ENCODE results near the gene PTMA. TPM values are rescaled to one million over a fixed set of nuclear protein-coding genes. Genes with fewer than 3 reads are reported as not detected.
"Not testable (repeated sequence)": the region's sequence is repeated elsewhere in the genome, so short reads cannot be mapped to it uniquely, and the experiment has no call there.

Gene PTMA
- total RNA-seq, 1 experiment from 2014 or later: 1,152 TPM

DNA sequence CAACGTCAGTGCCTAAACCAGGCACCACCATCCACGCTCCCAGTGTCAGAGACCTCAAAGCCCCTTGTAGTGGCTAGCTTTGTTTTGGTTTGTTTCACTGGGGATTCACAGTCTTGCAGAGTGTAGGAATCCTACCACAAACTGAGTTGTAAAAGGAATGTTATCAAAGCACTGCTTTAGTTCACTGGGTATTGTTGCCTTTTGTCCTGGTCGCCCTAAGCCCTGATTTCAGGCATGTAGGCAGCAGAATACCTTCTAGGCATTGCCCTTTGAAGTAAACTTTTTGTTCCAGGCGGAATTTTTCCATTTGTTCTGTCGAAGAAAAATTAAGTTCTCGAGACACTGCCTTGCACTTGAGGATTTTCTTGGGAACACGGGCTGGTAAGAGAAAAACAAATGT lies 29.4 kb downstream of the PTMA start:
- in situ Hi-C loops (cut with HindIII; ENCODE audit: low pct_unique_long_range_greater_than_20kb, low sequenced_read_pairs): no loop called here
- DNase-seq (ENCODE audit: low read depth): no peak

- in situ Hi-C loops (cut with HindIII; ENCODE audit: low pct_unique_long_range_greater_than_20kb, low sequenced_read_pairs): no loop called here
- no peak for DNase-seq (ENCODE audit: low read depth)
These were observed 35.2 kb downstream of the PTMA start for GRCh38 chr2:231743376-231744116.

- DNase-seq (ENCODE audit: low read depth): no peak
- in situ Hi-C loops (cut with HindIII; ENCODE audit: low pct_unique_long_range_greater_than_20kb, low sequenced_read_pairs): no loop called here
These were observed 37.1 kb downstream of the PTMA start for GRCh38 chr2:231745303-231746038.

- in situ Hi-C loops (cut with HindIII; ENCODE audit: low pct_unique_long_range_greater_than_20kb, low sequenced_read_pairs); DNase-seq (ENCODE audit: low read depth): not testable (repeated sequence)
These were observed 40.0 kb downstream of the PTMA start for GRCh38 chr2:231748153-231748896.

DNA sequence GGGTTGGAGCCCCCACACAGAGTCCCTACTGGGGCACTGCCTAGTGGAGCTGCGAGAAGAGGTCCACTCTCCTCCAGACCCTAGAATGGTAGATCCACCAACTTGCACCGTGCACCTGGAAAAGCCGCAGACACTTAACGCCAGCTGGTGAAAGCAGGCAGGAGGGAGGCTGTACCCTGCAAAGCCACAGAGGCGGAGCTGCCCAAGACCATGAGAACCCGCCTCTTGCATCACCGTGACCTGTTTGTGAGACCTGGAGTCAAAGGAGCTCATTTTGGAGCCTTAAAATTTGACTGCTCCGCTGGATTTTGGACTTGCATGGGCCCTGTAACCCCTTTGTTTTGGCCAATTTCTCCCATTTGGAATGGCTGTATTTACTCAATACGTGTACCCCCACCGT lies 40.7 kb downstream of the PTMA start:
- in situ Hi-C loops (cut with HindIII; ENCODE audit: low pct_unique_long_range_greater_than_20kb, low sequenced_read_pairs); DNase-seq (ENCODE audit: low read depth): not testable (repeated sequence)

DNA sequence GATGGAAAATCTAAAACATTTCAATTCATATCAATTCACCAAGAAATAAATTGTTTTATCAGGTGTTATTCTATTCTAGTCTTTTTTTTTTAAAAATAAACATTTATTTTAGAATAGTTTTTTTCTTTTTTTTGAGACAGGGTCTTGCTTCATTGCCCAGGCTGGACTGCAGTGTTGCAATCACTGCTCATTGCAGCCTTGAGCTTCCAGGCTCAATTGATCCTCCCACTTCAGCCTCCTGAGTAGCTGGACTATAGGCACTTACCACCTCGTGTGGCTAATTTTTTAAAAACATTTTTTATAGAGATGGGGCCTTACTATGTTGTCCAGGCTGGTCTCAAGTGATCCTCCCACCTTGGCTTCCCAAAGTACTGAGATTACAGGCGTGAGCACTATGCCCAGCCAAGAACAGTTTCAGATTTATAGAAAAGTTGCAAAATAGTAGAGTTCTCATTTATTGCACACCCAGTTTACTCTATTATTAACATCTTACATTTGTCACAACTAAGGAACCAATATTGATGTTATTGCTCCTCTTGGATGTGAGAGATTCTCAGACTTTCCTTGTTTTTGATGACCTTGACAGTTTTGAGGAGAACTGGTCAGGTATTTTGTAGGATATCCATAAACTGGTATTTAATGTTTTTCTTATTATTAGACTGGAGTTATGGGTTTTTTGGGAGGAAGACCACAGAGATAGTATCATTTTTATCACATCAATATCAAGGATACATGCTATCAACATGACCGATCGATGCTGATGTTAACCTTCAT lies 42.9 kb downstream of the PTMA start:
- no peak for DNase-seq (ENCODE audit: low read depth)
- in situ Hi-C loops (cut with HindIII; ENCODE audit: low pct_unique_long_range_greater_than_20kb, low sequenced_read_pairs): no loop called here

DNA sequence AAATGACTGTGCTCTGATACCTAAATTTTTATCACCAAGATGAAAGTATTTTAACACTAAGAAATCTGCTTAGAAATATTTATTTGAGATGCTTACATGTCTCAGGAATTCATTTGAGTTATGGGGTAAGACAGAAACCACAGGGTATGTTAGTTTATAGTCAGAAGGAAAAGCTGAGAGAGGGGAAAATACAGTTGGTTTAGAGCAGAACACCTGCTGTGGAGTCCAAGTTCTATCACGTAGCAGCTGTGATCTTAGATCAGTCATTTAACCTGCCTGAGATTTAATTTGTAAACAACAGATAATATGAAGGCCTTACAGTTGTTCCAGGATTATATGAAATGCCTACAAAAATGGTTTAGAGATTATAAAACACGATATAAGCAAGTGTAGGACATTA lies 43.7 kb downstream of the PTMA start:
- in situ Hi-C loops (cut with HindIII; ENCODE audit: low pct_unique_long_range_greater_than_20kb, low sequenced_read_pairs): no loop called here
- no peak for DNase-seq (ENCODE audit: low read depth)

GRCh38 chr2:231761735-231762134 lies 53.4 kb downstream of the PTMA start:
- in situ Hi-C loops (cut with HindIII; ENCODE audit: low pct_unique_long_range_greater_than_20kb, low sequenced_read_pairs): no loop called here
- no peak for DNase-seq (ENCODE audit: low read depth)

Other genes with a start within 250 kb of the PTMA start
- gene NCL, start 244.0 kb upstream of the PTMA start, total RNA-seq (2014; rRNA removed; shearing (Covaris generic); ENCODE audit: low replicate concordance): 60.7 and 106 TPM in 2 replicates
- not detected in 2 replicates for gene NMUR1, start 178.1 kb upstream of the PTMA start, total RNA-seq (2014; rRNA removed; shearing (Covaris generic); ENCODE audit: low replicate concordance)
- gene TEX44, start 115.7 kb upstream of the PTMA start, total RNA-seq (2014; rRNA removed; shearing (Covaris generic); ENCODE audit: low replicate concordance): not detected in 2 replicates
- gene PDE6D, start 72.8 kb downstream of the PTMA start, total RNA-seq (2014; rRNA removed; shearing (Covaris generic); ENCODE audit: low replicate concordance): 44.9 and 45.4 TPM in 2 replicates
- 27.8 and 30.6 TPM in 2 replicates for gene COPS7B, start 77.9 kb downstream of the PTMA start, total RNA-seq (2014; rRNA removed; shearing (Covaris generic); ENCODE audit: low replicate concordance)
- gene NPPC, start 217.9 kb downstream of the PTMA start, total RNA-seq (2014; rRNA removed; shearing (Covaris generic); ENCODE audit: low replicate concordance): not detected in 2 replicates